SH-SY5Y (cell line): ENCODE results near the gene CLEC7A.

Source experiments
- GATA2 ChIP-seq: IDR thresholded peaks from 2 replicates; pipeline ENCODE4 v1.6.1; 2011; ENCODE audit warnings: mild to moderate bottlenecking, low read depth, low read length
- GATA3 ChIP-seq: IDR thresholded peaks from 2 replicates; pipeline ENCODE4 v1.6.1; 2011; ENCODE audit warnings: low read depth, mild to moderate bottlenecking, low read length, moderate library complexity

DNA sequence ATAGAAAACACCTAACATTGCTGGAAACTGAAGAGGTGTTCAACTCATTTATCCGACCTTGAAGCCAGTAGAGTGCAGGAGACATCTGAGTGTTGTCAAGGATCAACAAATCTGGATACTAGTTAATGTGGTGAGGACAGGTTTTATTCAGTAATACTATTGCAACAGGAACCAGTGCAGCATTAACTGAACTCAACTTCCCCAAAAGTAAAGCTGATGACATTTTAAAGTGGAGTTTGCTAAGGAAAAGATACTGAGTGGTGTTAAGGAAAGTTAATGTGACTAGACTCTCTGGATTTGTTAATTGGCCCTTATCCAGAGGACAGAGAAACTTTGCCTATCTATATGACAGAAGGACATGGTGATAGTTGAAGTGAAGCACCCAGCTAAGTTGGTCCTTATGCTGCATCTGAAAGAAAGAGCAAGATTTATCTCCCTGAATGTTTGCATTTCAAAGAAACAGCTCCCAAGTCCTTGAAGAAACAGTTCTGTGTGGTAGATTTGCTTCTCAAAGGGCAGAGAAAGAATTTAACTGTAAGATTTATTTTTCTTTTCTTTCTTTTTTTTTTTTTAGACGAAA, 1.2 kb upstream of the CLEC7A start:
- no peak for TF ChIP-seq GATA2
- no peak for TF ChIP-seq GATA3
